GM18508 (cell line): ENCODE data around the gene LEAP2.
"Not testable (repeated sequence)": the region's sequence is repeated elsewhere in the genome, so short reads cannot be mapped to it uniquely, and the experiment has no call there.

Experiments used
- ATAC-seq: cut with Tn5 transposase; IDR thresholded peaks from one replicate; pipeline ENCODE4 v1.9.1; 2021; ENCODE audit warnings: moderate number of reproducible peaks; ENCODE audit not compliant: insufficient read depth, unreplicated experiment

The LEAP2 gene

DNA sequence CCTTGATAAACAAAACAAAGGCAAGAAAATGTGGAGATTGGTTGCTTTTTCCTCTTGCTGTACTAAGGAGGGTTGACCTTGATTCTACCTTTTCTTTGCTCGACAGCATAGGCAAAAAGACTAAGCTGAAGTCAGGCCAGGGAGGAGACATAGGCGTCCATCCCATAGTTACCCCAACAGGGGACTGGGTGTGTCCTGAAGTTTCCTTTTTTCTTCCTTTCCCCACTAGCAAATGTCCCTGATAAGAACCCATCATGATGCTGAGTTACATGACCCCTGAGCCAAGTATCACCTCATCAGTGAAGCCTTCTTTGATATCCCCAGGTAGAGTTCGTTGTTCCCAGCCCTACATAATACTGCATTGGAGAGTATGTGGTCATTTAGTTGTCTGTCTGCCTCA lies 33.2 kb upstream of the LEAP2 start:
- no peak for ATAC-seq

DNA sequence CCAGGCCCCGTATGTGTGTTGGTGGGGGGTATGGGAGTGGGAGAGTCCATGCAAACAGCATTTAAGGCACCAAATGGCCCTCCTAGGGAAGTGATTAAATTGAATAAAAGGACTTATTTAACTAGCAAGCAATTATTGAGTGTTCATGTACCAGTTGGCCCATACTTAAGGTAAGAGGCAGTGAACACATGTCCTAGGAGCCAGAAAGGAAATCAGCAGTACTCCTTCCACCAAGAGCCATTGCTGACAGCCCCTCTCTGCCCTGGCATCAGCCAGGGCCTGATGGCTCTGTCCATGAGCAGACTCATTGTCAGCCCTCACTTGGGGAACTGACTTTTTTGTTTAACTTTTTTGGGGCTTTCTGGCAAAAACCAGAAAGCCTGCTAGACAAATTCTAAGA lies 32.6 kb upstream of the LEAP2 start:
- ATAC-seq, result no peak

DNA sequence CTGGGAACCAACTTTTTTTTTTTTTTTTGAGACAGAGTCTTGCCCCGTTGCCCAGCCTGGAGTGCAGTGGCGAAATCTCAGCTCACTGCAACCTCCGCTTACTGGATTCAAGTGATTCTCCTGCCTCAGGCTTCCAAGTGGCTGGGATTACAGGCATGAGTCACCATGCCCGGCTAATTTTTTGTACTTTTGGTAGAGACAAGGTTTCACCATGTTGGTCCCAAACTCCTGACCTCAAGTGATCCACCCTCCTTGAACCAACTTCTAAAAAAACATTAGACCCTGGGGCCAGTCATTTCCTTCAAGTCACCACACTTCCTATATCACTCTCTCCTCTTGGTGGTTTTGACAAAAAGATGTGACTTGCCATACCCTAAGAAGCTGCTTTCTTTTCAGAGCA lies 32.2 kb upstream of the LEAP2 start:
- no peak for ATAC-seq

- ATAC-seq, result no peak
Observed at GRCh38 chr5:132848270-132848669, 25.2 kb upstream of the LEAP2 start.

- no peak for ATAC-seq
Observed at GRCh38 chr5:132849347-132849746, 24.1 kb upstream of the LEAP2 start.

DNA sequence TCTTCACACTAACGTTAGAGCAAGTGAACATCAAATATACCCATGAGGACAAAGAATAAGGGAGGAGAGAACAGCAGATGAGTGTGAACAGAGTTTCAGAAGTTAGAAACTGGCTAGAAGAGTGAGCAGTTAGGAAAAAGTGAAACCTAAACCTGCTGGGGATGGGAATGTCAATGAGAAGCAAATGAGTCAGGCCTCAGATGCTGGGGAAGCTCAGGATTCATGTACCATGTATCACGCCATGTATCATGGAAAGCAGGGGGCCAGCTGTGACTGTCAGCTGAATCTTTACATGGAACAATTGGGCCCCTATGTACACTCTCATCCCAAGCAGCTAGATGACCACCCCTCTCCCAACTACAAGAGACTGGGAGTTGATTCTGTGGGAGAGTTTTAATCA lies 23.4 kb upstream of the LEAP2 start:
- ATAC-seq, result no peak

DNA sequence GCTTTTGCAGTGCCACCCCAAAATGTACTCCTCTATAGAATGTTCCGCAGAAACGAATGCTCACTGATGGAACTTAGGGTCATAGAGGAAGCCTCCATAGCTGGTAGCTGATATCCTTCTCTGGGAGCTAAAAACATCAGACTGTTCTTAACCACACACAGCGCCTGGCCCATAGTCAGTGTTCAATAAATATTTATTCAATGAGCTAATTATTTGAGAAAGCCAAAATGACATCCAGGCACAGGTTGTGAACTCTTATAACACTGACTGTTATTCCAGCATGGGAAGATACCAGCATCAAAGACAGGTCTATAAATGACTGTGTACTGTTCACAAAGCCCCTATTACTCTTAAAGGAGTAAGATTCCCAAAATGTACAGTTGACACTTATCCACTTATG lies 20.1 kb upstream of the LEAP2 start:
- no peak for ATAC-seq

DNA sequence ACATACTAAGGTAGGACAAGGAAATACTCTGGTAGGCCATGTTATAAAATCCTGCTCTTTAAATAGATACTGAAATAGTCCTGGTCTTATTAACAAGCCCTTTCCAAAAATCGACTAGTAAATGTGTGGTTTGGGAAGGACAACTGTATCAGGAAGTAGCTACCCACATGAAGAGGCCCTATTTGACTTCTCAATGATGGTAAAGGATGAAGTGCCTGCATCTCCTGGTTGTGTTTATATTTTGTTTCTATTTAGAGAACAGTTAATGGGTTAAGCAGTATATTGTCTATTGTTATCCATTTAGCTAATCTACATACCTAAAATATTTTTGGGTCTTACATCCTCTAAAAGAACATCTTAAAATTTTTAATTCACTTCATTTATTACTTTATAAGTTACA lies 19.7 kb upstream of the LEAP2 start:
- ATAC-seq, result no peak

- ATAC-seq, result no peak
Observed at GRCh38 chr5:132854301-132854700, 19.2 kb upstream of the LEAP2 start.

- ATAC-seq, result not testable (repeated sequence)
Observed at GRCh38 chr5:132854992-132855391, 18.5 kb upstream of the LEAP2 start.

DNA sequence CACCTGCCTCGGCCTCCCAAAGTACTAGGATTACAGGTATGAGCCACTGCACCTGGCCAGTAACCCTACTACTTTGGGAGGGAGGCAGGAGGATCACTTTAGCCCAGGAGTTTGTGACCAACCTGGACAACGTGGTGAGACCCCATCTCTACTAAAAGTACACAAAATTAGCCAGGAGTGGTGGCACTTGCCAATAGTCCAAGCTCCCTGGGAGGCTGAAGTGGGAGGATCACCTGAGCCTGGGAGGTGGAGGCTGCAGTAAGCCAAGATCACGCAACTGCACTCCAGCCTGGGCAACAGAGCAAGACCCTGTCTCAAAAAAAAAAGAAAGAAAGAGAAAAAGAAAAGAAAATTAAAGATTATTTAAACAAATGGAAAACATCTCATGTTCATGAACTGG lies 17.5 kb upstream of the LEAP2 start:
- ATAC-seq, result no peak

DNA sequence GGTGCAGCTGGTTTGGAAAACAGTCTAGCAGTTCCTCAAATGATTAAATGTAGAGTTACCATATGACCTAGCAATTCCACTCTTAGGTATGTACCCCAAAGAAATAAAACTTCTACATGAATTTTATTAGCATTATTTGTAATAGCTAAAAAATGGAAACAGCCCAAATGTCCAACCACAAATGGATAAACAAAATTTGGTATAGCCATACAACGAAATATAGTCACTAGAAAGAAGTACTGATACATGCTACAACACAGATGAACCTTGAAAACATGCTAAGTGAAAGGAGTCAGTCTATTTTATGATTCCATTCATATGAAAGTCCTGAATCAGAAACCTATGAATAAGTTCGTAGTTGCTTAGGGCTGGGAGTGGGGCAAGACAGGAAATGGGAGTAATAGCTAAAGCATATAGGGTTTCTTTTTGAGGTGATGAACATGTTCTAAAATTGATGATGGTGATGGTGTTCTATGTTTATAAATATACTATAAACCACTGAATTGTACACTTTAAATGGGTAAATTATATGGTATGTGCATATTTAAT lies 13.5 kb upstream of the LEAP2 start:
- ATAC-seq, result no peak

GRCh38 chr5:132860742-132861141 lies 12.7 kb upstream of the LEAP2 start:
- ATAC-seq, result no peak

DNA sequence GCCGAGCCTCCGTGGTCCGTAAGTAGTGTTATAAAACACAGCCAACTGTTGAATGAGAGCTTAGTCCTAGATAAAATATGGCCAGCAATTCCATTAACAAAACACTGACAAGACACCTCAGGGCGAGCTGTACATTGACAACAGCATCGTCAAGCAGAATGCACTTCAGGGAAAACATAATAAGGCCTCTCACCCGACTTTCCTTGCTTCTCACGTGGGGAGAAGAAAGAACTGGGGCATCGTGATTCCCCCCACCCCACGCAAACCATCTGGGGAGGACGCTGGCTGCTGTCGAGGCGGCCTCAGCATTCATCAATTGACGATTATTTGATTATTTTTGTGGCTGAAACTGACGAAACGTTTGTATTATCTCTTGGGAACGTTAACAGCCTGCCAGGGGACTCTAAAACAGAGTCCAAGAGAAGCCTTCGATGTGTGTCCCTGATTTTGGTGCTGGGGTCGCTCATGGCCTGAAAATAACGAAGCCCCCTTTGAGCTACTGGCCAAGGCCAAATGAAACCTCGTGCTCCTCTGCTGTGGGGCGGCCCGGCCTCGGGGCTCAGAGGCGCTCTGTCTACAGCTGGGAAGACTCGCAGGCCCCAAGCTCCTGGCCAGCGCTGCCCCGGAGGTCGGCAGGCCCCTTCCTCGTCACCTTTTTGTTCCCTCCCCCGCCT lies 7.7 kb upstream of the LEAP2 start:
- no peak for ATAC-seq

- ATAC-seq, result peak; percentile 95
Observed at GRCh38 chr5:132866342-132867045, 7.0 kb upstream of the LEAP2 start, which contains the start of the genes GDF9 and UQCRQ. Gene GDF9, minus strand, starts transcription at chr5:132866469. Its CDS starts 1,936 bp downstream, at chr5:132864533. Gene UQCRQ, plus strand, starts transcription at chr5:132866642. Its CDS starts 240 bp downstream, at chr5:132866882.

GRCh38 chr5:132867046-132867451 lies 6.4 kb upstream of the LEAP2 start:
- no peak for ATAC-seq

DNA sequence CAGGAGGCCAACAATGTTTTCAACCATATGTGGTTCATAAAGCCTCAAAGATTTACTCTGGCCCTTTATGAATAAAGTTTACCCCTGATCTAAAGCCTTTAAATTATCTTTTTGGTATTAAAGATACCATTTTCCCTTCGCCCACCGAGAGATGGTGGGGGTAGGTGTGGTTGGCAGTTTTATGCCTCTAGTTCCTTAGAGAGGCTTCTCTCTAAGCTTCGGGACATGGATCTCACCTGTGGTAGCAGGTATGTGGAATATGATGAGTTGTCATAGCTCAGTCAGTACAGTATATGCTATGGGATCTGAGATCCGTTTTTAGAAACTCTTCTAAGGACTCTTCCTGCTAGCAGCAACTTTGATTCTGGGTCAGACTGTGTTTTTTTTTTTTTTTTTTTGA lies 4.7 kb upstream of the LEAP2 start:
- ATAC-seq, result no peak

- no peak for ATAC-seq
Observed at GRCh38 chr5:132870801-132871200, 2.7 kb upstream of the LEAP2 start.

GRCh38 chr5:132871459-132872284 lies 1.8 kb upstream of the LEAP2 start:
- no peak for ATAC-seq

DNA sequence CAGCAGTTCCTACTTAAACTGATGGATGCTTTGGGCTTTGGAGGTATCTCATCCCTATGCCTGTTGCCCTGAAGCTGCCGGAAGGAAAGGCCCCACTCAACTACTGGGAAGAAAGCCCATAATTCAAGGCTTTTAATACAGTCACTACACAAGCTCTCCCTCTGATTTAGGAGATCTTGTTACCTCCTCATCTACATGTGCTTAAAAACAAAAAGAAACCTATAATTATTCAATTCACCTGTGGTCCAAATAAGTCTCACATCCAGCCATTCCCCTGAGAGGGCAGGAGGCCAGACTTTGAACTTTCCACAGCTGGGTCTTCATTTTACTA lies 715 bp upstream of the LEAP2 start:
- no peak for ATAC-seq

DNA sequence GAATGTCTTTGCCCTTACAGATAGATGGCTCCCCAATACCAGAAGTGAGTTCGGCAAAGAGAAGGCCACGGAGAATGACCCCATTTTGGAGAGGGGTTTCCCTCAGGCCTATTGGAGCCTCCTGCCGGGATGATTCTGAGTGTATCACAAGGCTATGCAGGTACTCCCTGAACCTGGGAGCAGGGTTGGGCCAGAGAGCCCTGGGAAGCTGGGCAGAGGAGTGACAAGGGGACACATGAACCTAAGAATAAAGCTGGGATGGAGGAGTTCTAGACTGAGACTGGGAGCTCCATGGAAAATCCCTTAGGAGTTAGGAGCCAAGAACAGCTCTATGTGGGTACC lies 433 bp downstream of the LEAP2 start:
- no peak for ATAC-seq
